PC-9 (cell line): ENCODE data around the gene FES. TPM values are rescaled to one million over a fixed set of nuclear protein-coding genes. Genes with fewer than 3 reads are reported as not detected.
A peak's percentile ranks its signal among the peaks of the same experiment; 100 is the strongest.
"Not testable (repeated sequence)": the region's sequence is repeated elsewhere in the genome, so short reads cannot be mapped to it uniquely, and the experiment has no call there.

Experiments used
- BruUV-seq: library from RNA; stranded (reverse); fragments of 400-500 nt; replicated peaks from 2 replicates; lab custom pipeline; 2021; lab: Mats Ljungman, UMichigan
- CTCF ChIA-PET: fragments of 300-600 bp; sonication (Branson Sonifier 250); formaldehyde crosslinking; loops from one replicate; lab custom pipeline; 2022; ENCODE audit warnings: antibody characterized with exemption; lab: Charles Lee
- POLR2A ChIA-PET: fragments of 300-600 bp; sonication (Branson Sonifier 250); formaldehyde crosslinking; loops from one replicate; lab custom pipeline; 2022; ENCODE audit warnings: antibody characterized with exemption; ENCODE audit not compliant: unreplicated experiment; lab: Charles Lee
- DNase-seq, 2 experiments: peaks; one replicate each; pipeline versions ENCODE4 v3.0.0 to v3.0.0-alpha.2; 2015 to 2022; ENCODE audit warnings: mixed read lengths in 1 of 2
- H2AFZ ChIP-seq: fragments of 200-600 bp; sonication (generic); 2 replicates; pipeline ENCODE4 v1.8.1; 2017; ENCODE audit warnings: antibody characterized with exemption
- H3F3A ChIP-seq: fragments of 200-600 bp; sonication (generic); 2 replicates; pipeline ENCODE4 v1.8.1; 2017; ENCODE audit warnings: antibody characterized with exemption, mild to moderate bottlenecking, low read depth; ENCODE audit not compliant: insufficient read depth
- H3K27ac ChIP-seq: fragments of 200-600 bp; sonication (generic); 2 replicates; pipeline ENCODE4 v1.6.1; 2016; ENCODE audit warnings: mixed run types
- H3K27me3 ChIP-seq: fragments of 200-600 bp; sonication (generic); 2 replicates; pipeline ENCODE4 v1.6.1; 2016; ENCODE audit warnings: low read depth, mixed run types; ENCODE audit not compliant: insufficient read depth
- H3K36me3 ChIP-seq: fragments of 200-600 bp; sonication (generic); 2 replicates; pipeline ENCODE4 v1.6.1; 2016; ENCODE audit warnings: low read depth, mixed run types
- H3K4me1 ChIP-seq: fragments of 200-600 bp; sonication (generic); replicated peaks from 2 replicates; pipeline ENCODE4 v1.6.1; 2016; ENCODE audit warnings: mixed run types; ENCODE audit not compliant: insufficient read depth
- H3K4me2 ChIP-seq: fragments of 200-600 bp; sonication (generic); 2 replicates; pipeline ENCODE4 v1.6.1; 2017; ENCODE audit warnings: mixed run types
- H3K4me3 ChIP-seq: fragments of 200-600 bp; sonication (generic); 2 replicates; pipeline ENCODE4 v1.6.1; 2016; ENCODE audit warnings: mixed run types
- H3K79me2 ChIP-seq: fragments of 200-600 bp; sonication (generic); 2 replicates; pipeline ENCODE4 v1.6.1; 2017; ENCODE audit warnings: low read depth, mixed run types
- H3K9me2 ChIP-seq: fragments of 200-600 bp; sonication (generic); 2 replicates; pipeline ENCODE4 v1.8.1; 2017; ENCODE audit warnings: mild to moderate bottlenecking; ENCODE audit not compliant: insufficient read depth
- H3K9me3 ChIP-seq: fragments of 200-600 bp; sonication (generic); 2 replicates; pipeline ENCODE4 v1.8.1; 2016; ENCODE audit warnings: low read depth; ENCODE audit not compliant: insufficient read depth
- H4K20me1 ChIP-seq: fragments of 200-600 bp; sonication (generic); 2 replicates; pipeline ENCODE4 v1.8.1; 2017; ENCODE audit not compliant: insufficient read depth
- EZH2 ChIP-seq: fragments of 200-600 bp; sonication (generic); IDR thresholded peaks from 2 replicates; pipeline ENCODE4 v1.8.0; 2017; ENCODE audit warnings: antibody characterized with exemption, low read depth
- intact Hi-C: fragments of 100-400 bp; cut with micrococcal nuclease; formaldehyde crosslinking; loops from one replicate; pipeline ENCODE4 v1.10.0; 2022; ENCODE audit not compliant: unreplicated experiment
- total RNA-seq: library from RNA; stranded (reverse); gene quantifications from 2 replicates; pipeline ENCODE4 v1.2.3, GENCODE V29; 2021
- TF ChIP-seq, protein P1 (sequence below): fragments of 200-600 bp; sonication (generic); conservative IDR thresholded peaks from 2 replicates; pipeline ENCODE4 v1.6.1; 2017; ENCODE audit warnings: mixed run types, antibody characterized with exemption, mild to moderate bottlenecking, moderate library complexity

Gene FES
- total RNA-seq, 1 experiment from 2014 or later = 3.8 TPM

DNA sequence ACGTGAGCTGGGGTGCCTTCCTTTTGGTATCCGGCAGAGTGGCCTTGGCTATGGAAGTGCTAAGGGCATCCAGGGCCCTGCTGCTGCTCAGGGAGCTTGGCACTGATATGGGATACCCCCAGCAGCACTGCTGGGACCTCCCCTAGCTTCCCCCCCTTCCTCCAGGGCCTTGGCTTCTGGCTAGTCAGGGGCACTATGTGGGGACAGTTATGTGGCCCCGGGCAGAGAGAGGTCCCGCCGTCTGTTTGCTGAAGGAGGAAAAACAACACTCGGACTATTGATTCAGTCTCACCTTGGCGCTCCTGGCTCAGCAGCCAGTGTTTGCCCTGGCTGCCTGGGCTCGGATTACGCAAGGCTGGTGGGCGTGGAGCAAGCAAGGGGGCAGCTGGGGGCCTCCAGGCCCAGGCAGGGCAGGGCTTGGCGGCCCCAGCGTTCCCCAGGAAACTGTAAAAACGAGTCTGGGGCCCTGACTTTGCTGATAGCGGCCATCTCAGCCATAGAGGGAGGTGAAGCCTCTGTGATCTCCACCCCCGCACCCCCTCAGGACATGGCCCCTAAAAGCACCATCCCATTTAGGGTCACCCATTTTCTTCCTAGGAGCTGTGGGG lies 10.2 kb upstream of the FES start:
- Histone ChIP-seq H3K79me2 (peaks cover 32% of the 10 kb centered on the region), H3K27ac (no peak overlapping the region), H3K4me2 (peak overlapping the region; percentile 95), H2AFZ (no peak overlapping the region), H3K4me3 (no peak overlapping the region; the same call in 1 of the 2 replicates), H4K20me1 (peaks cover 26% of the 10 kb centered on the region), H3K36me3 (peaks cover 9% of the 10 kb centered on the region; the same call in 1 of the 2 replicates), H3K4me1 (peaks cover 39% of the 10 kb centered on the region), H3F3A (peaks cover 37% of the 10 kb centered on the region), H3K9me2 (no peaks in the 10 kb centered on the region), H3K9me3 (no peaks in the 10 kb centered on the region), H3K27me3 (no peaks in the 10 kb centered on the region)
- intact Hi-C loops = loop anchor here (5.0 kb wide), 4 partner anchors 157 to 397 kb away; partner anchors contain the start of gene BLM
- ChIA-PET CTCF (no interaction called here), POLR2A (no interaction called here)
- TF ChIP-seq EZH2 = no peak
- TF ChIP-seq, protein P1, sequence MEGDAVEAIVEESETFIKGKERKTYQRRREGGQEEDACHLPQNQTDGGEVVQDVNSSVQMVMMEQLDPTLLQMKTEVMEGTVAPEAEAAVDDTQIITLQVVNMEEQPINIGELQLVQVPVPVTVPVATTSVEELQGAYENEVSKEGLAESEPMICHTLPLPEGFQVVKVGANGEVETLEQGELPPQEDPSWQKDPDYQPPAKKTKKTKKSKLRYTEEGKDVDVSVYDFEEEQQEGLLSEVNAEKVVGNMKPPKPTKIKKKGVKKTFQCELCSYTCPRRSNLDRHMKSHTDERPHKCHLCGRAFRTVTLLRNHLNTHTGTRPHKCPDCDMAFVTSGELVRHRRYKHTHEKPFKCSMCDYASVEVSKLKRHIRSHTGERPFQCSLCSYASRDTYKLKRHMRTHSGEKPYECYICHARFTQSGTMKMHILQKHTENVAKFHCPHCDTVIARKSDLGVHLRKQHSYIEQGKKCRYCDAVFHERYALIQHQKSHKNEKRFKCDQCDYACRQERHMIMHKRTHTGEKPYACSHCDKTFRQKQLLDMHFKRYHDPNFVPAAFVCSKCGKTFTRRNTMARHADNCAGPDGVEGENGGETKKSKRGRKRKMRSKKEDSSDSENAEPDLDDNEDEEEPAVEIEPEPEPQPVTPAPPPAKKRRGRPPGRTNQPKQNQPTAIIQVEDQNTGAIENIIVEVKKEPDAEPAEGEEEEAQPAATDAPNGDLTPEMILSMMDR = no peak
- peak; percentile 66 to 75 for DNase-seq
- no TSS peak for BruUV-seq

DNA sequence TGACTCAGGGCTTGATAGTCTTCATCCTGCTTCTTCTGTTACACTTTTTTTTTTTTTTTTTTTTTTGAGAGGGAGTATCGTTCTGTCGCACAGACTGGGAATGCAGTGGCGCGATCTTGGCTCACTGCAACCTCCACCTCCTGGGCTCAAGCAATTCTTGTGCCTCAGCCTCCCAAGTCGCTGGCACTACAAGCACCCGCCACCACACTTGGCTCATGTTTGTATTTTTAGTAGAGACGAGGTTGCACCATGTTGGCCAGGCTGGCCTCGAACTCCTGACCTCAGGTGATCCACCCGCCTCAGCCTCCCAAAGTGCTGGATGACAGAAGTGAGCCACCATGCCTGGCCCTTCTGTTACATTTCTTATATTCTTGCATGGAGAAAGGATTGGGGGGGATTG lies 9.3 kb upstream of the FES start:
- H3K4me2 ChIP-seq, CTCF ChIA-PET, H3K27ac ChIP-seq, H3K27me3 ChIP-seq, H3K9me2 ChIP-seq, H3K4me3 ChIP-seq, DNase-seq, H3K9me3 ChIP-seq, POLR2A ChIA-PET, BruUV-seq, H3K36me3 ChIP-seq, H2AFZ ChIP-seq: not testable (repeated sequence)
- peaks cover 32% of the 10 kb centered on the region for H3K79me2 ChIP-seq
- peaks cover 31% of the 10 kb centered on the region for H3K4me1 ChIP-seq
- intact Hi-C loops = loop anchor here (5.0 kb wide), 4 partner anchors 158 to 398 kb away; partner anchors contain the start of gene BLM
- peaks cover 28% of the 10 kb centered on the region for H3F3A ChIP-seq
- peaks cover 26% of the 10 kb centered on the region for H4K20me1 ChIP-seq

GRCh38 chr15:90875549-90875981 lies 8.7 kb upstream of the FES start:
- Histone ChIP-seq H3K27me3 (no peaks in the 10 kb centered on the region), H3K4me2 (no peak overlapping the region), H3K36me3 (peaks cover 9% of the 10 kb centered on the region; the same call in 1 of the 2 replicates), H4K20me1 (peaks cover 26% of the 10 kb centered on the region), H3K27ac (no peak overlapping the region), H3K4me3 (no peak overlapping the region), H3F3A (peaks cover 23% of the 10 kb centered on the region; the same call in 1 of the 2 replicates), H3K9me2 (no peaks in the 10 kb centered on the region), H3K79me2 (peaks cover 31% of the 10 kb centered on the region), H2AFZ (no peak overlapping the region), H3K4me1 (peaks cover 25% of the 10 kb centered on the region), H3K9me3 (no peaks in the 10 kb centered on the region)
- POLR2A ChIA-PET = no interaction called here
- intact Hi-C loops = no loop called here
- TF ChIP-seq, protein P1 = no peak
- TF ChIP-seq EZH2 = no peak
- no TSS peak for BruUV-seq
- CTCF ChIA-PET = no interaction called here
- no peak for DNase-seq
